Esophagus muscularis mucosa (tissue), 4 donors: ENCODE data around the gene RPL13A. TPM values are rescaled to one million over a fixed set of nuclear protein-coding genes. Genes with fewer than 3 reads are reported as not detected.
"Not testable (repeated sequence)": the region's sequence is repeated elsewhere in the genome, so short reads cannot be mapped to it uniquely, and the experiment has no call there.

Experiments used
- DNase-seq: peaks from one replicate; pipeline ENCODE4 v3.0.0-alpha.2; 2017; ENCODE audit errors: extremely low spot score
- H3K27ac ChIP-seq, 4 donors: fragments of 200-600 bp; sonication (generic); replicated peaks in 1 of 4; 1 replicate in 3 of 4; 2 replicates in 1 of 4; pipeline ENCODE4 v1.5.1; 2016 to 2019; ENCODE audit warnings: mild to moderate bottlenecking in 1 of 4
- H3K27me3 ChIP-seq, 4 donors: fragments of 200-600 bp; sonication (generic); one replicate each; pipeline versions ENCODE4 v1.5.1 to v1.6.0; 2016 to 2019
- H3K36me3 ChIP-seq, 4 donors: fragments of 200-600 bp; sonication (generic); one replicate each; pipeline ENCODE4 v1.5.1; 2016 to 2019
- H3K4me1 ChIP-seq, 4 donors: fragments of 200-600 bp; sonication (generic); one replicate each; pipeline ENCODE4 v1.5.1; 2016 to 2019
- H3K4me3 ChIP-seq, 4 donors: fragments of 200-600 bp; sonication (generic); 1 replicate in 2 of 4; 2 replicates in 2 of 4; pipeline ENCODE4 v1.5.1; 2016 to 2019; ENCODE audit warnings: mild to moderate bottlenecking in 4 of 4, moderate library complexity in 1 of 4
- H3K9me3 ChIP-seq, 4 donors: fragments of 200-600 bp; sonication (generic); 1 replicate in 3 of 4; 2 replicates in 1 of 4; pipeline ENCODE4 v1.5.1; 2016 to 2019
- CTCF ChIP-seq, 3 experiments: fragments of 200-600 bp in 2 of 3; fragments of 450-650 bp in 1 of 3; sonication (generic) in 2 of 3; IDR thresholded peaks; one replicate each; pipeline ENCODE4 v1.5.1; 2017 to 2019; ENCODE audit warnings: antibody characterized with exemption in 3 of 3, mild to moderate bottlenecking in 2 of 3, moderate library complexity in 1 of 3
- EP300 ChIP-seq: sonication (generic); formaldehyde crosslinking; IDR thresholded peaks from one replicate; pipeline ENCODE4 v1.6.1; 2017; ENCODE audit warnings: antibody characterized with exemption
- POLR2A ChIP-seq: fragments of 450-650 bp; IDR thresholded peaks from one replicate; pipeline ENCODE4 v1.6.1; 2017; ENCODE audit warnings: antibody characterized with exemption, moderate library complexity, mild to moderate bottlenecking, low read depth
- POLR2AphosphoS5 ChIP-seq, 2 donors: sonication (generic); formaldehyde crosslinking; IDR thresholded peaks; one replicate each; pipeline ENCODE4 v1.6.1; 2017; ENCODE audit warnings: antibody characterized with exemption in 2 of 2
- WGBS: methylation state at CpG from one replicate; pipeline ENCODE4 v1.1.5; 2018; 5-methylcytosine and 5-hydroxymethylcytosine counted together
- intact Hi-C: fragments of 100-400 bp; cut with DNase I; formaldehyde crosslinking; loops from one replicate; pipeline ENCODE4 v1.15.1; 2023
- total RNA-seq, 4 donors: library from RNA; depleted of rRNA; stranded (reverse); fragments of >200 nt; gene quantifications; one replicate each; pipeline versions ENCODE4 v1.1.0 to v1.2.1, GENCODE V29; 2016

RPL13A gene
- total RNA-seq, 4 donors from 2014 or later = 1,843 to 3,096 (median 2,688) TPM

GRCh38 chr19:49443366-49444099, 43.9 kb upstream of the RPL13A start:
- no peaks in the 10 kb centered on the region for H3K9me3 ChIP-seq
- peak overlapping the region; percentile 58 to 84 (median 64) for H3K4me3 ChIP-seq
- H3K36me3 ChIP-seq = peaks cover 0 to 26% (median 14%) of the 10 kb centered on the region in 4 donors
- H3K27ac ChIP-seq = peak overlapping the region; percentile 71 to 90 (median 76)
- TF ChIP-seq POLR2A (no peak), POLR2AphosphoS5 (IDR thresholded peaks at IDR 0.05) (peak; percentile 53 to 75), CTCF (IDR thresholded peaks at IDR 0.05) (peak; percentile 74 to 86 (median 75)), EP300 (no peak)
- WGBS = under 1% methylated on average over 24 of the region's 47 CpGs
- H3K27me3 ChIP-seq = peaks cover 0 to 46% (median 25%) of the 10 kb centered on the region in 4 donors
- peaks cover 17 to 53% (median 37%) of the 10 kb centered on the region in 4 donors for H3K4me1 ChIP-seq
- intact Hi-C loops = loop anchor here (1.0 to 5.0 kb wide), 3 partner anchors 51 to 216 kb away; no protein-coding TSS in a partner anchor
- peak; percentile 98 for DNase-seq

- DNase-seq, H3K9me3 ChIP-seq, H3K4me3 ChIP-seq: not testable (repeated sequence)
- peaks cover 17 to 53% (median 37%) of the 10 kb centered on the region in 4 donors for H3K4me1 ChIP-seq
- H3K27me3 ChIP-seq = peaks cover 0 to 40% (median 22%) of the 10 kb centered on the region in 4 donors
- peaks cover 5 to 32% (median 19%) of the 10 kb centered on the region in 4 donors for H3K36me3 ChIP-seq
- H3K27ac ChIP-seq = peak overlapping the region in 2 of 4 donors; percentile 71 to 76
- 55% methylated on average over 3 of the region's 5 CpGs for WGBS
- intact Hi-C loops = loop anchor here (5.0 kb wide), 2 partner anchors 177 to 217 kb away; no protein-coding TSS in a partner anchor
Measured at GRCh38 chr19:49444100-49444700, 43.2 kb upstream of the RPL13A start.

GRCh38 chr19:49445997-49446396, 41.4 kb upstream of the RPL13A start:
- 96% methylated on average over 3 of the region's 3 CpGs for WGBS

GRCh38 chr19:49447485-49448431, 39.6 kb upstream of the RPL13A start:
- no peak for DNase-seq
- H3K36me3 ChIP-seq = peaks cover 5 to 44% (median 25%) of the 10 kb centered on the region in 4 donors
- no peak overlapping the region for H3K4me3 ChIP-seq
- H3K9me3 ChIP-seq = no peaks in the 10 kb centered on the region
- peaks cover 0 to 50% (median 37%) of the 10 kb centered on the region in 4 donors for H3K4me1 ChIP-seq
- intact Hi-C loops = no loop called here
- 68% methylated on average over 24 of the region's 32 CpGs for WGBS
- H3K27ac ChIP-seq = peak overlapping the region in 1 of 4 donors; percentile 34
- H3K27me3 ChIP-seq = peaks cover 0 to 4% (median under 1%) of the 10 kb centered on the region in 4 donors
- TF ChIP-seq POLR2AphosphoS5 (IDR thresholded peaks at IDR 0.05) (no peak), EP300 (no peak), CTCF (IDR thresholded peaks at IDR 0.05) (no peak), POLR2A (no peak)

More at GRCh38 chr19:49445997-49446396, 41.4 kb upstream of the RPL13A start:
- Histone ChIP-seq H3K4me3 (no peak overlapping the region), H3K4me1 (peaks cover 14 to 54% (median 42%) of the 10 kb centered on the region in 4 donors), H3K27ac (no peak overlapping the region), H3K9me3 (no peaks in the 10 kb centered on the region), H3K36me3 (peaks cover 5 to 44% (median 25%) of the 10 kb centered on the region in 4 donors), H3K27me3 (peaks cover 0 to 22% (median 11%) of the 10 kb centered on the region in 4 donors)
- TF ChIP-seq CTCF (IDR thresholded peaks at IDR 0.05) (no peak), POLR2AphosphoS5 (IDR thresholded peaks at IDR 0.05) (no peak), POLR2A (no peak), EP300 (no peak)
- intact Hi-C loops = no loop called here
- DNase-seq = no peak
